CD4-positive, alpha-beta T cell treated with Interferon gamma for 1 hour (primary cell): ENCODE data around the gene TTC34.
"Not testable (repeated sequence)": the region's sequence is repeated elsewhere in the genome, so short reads cannot be mapped to it uniquely, and the experiment has no call there.

Source experiments
- DNase-seq: peaks from one replicate; pipeline ENCODE4 v3.0.0-alpha.2; 2020

The TTC34 gene

GRCh38 chr1:2639607-2640521, 161.6 kb downstream of the TTC34 start:
- DNase-seq: no peak

GRCh38 chr1:2639203-2639602, 162.3 kb downstream of the TTC34 start:
- DNase-seq: no peak

GRCh38 chr1:2638466-2639115, 162.9 kb downstream of the TTC34 start:
- DNase-seq: no peak

GRCh38 chr1:2637442-2638145, 163.9 kb downstream of the TTC34 start:
- DNase-seq: no peak

- no peak for DNase-seq
Observed at GRCh38 chr1:2636733-2637132, 164.8 kb downstream of the TTC34 start.

GRCh38 chr1:2635361-2636010, 166.0 kb downstream of the TTC34 start:
- DNase-seq: no peak

- DNase-seq: no peak
Observed at GRCh38 chr1:2633936-2634491, 167.5 kb downstream of the TTC34 start.

GRCh38 chr1:2633366-2633935, 168.0 kb downstream of the TTC34 start:
- DNase-seq: no peak

GRCh38 chr1:2632561-2633361, 168.7 kb downstream of the TTC34 start, which contains the start of gene MMEL1:
Gene MMEL1 (minus strand): TSS chr1:2633016. CDS start chr1:2629484, 3,532 bp downstream.
- DNase-seq: no peak

- DNase-seq: no peak
Observed at GRCh38 chr1:2632051-2632430, 169.5 kb downstream of the TTC34 start.

GRCh38 chr1:2631136-2632050, 170.1 kb downstream of the TTC34 start:
- no peak for DNase-seq

- DNase-seq: no peak
Observed at GRCh38 chr1:2630498-2631135, 170.9 kb downstream of the TTC34 start.

- DNase-seq: no peak
Observed at GRCh38 chr1:2629627-2630497, 171.6 kb downstream of the TTC34 start.

- DNase-seq: no peak
Observed at GRCh38 chr1:2628933-2629626, 172.4 kb downstream of the TTC34 start.

- DNase-seq: no peak
Observed at GRCh38 chr1:2628191-2628932, 173.1 kb downstream of the TTC34 start.

GRCh38 chr1:2627746-2628145, 173.7 kb downstream of the TTC34 start:
- DNase-seq: no peak

GRCh38 chr1:2625748-2626147, 175.7 kb downstream of the TTC34 start:
- not testable (repeated sequence) for DNase-seq
